ENCODE results near the gene UBE2L5.

UBE2L5 gene

GRCh38 chr13:30463787-30464495, 41.6 kb downstream of the UBE2L5 start:
- Histone ChIP-seq H3K27ac (ENCODE audit: low read depth, low read length) (peak overlapping the region; percentile 98), H3K9ac (ENCODE audit: low read length) (peak overlapping the region; percentile 99), H3K4me1 (ENCODE audit: control insufficient read depth, insufficient read depth, low read length) (peaks cover 5% of the 10 kb centered on the region; the same call in 1 of the 2 replicates), H3K9me3 (ENCODE audit: control insufficient read depth, insufficient read depth, low read depth, low read length) (no peaks in the 10 kb centered on the region), H3K27me3 (ENCODE audit: control insufficient read depth, insufficient read depth, low read length) (no peaks in the 10 kb centered on the region), H3K36me3 (ENCODE audit: control insufficient read depth, insufficient read depth, low read length) (peaks cover 39% of the 10 kb centered on the region), H3K4me3 (ENCODE audit: low read depth, low read length) (peak overlapping the region; percentile 83)

DNA sequence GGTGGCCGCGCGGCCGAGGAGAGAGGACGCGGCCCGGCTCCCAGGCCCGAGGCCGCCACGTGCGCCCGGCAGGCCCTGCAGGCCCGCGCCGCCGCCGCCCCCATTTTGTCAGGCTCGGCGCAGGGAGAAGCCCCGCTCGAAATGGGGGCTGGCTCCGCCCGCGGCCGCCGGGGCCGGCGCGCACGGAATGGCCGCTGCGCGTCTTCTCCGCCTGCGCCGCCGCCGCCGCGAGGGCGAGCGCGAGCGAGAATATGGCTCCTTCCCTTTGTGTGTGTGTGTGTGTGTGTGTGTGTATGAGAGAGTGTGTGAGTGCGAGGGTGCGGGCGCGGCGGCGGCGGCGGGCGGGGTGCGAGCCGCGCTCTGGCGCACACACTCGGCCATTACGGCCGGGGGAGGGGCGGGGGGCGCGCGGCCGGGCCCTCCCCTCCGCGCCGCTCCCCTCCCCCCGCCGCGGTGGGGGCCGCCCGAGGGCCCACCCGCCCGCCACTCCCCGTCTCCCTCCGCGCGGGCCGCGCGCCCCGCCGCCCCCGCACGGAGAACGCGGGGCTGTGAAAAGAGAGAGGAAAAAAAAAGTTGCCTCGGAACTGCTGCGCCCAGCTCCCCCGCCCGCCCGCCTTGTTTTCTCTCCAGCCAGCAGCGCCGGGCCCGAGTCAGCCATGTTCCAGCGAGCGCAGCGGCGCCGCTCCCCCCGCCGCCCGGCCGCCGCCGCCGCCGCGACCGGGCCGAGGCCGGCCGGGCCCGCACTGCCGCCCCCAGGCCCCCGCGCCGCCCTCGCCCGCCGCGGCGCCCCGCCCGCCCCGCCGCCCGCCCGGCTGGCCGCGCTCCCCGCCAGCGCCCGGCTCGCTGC, 42.4 kb downstream of the UBE2L5 start:
- peaks cover 32% of the 10 kb centered on the region for H3K36me3 ChIP-seq (ENCODE audit: control insufficient read depth, insufficient read depth, low read length)
- no peaks in the 10 kb centered on the region for H3K27me3 ChIP-seq (ENCODE audit: control insufficient read depth, insufficient read depth, low read length)
- peaks cover 5% of the 10 kb centered on the region; the same call in 1 of the 2 replicates for H3K4me1 ChIP-seq (ENCODE audit: control insufficient read depth, insufficient read depth, low read length)
- H3K4me3 ChIP-seq (ENCODE audit: low read depth, low read length) = peak overlapping the region; percentile 83
- peak overlapping the region; percentile 98 for H3K27ac ChIP-seq (ENCODE audit: low read depth, low read length)
- H3K9ac ChIP-seq (ENCODE audit: low read length) = peak overlapping the region; percentile 99
- no peaks in the 10 kb centered on the region for H3K9me3 ChIP-seq (ENCODE audit: control insufficient read depth, insufficient read depth, low read depth, low read length)

DNA sequence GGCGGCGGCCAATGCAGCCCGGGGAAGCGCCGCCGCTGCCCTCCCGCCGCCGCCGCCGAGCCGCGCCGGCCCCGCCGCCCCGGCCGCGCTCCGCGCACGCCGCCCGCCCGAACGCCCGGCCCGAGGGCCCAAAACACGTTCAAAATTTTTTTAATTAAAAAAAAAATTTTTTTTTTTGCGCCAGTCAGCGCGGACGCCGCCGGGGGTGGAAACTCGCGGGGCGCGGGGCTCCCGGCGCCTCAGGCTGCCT, 43.0 kb downstream of the UBE2L5 start:
- Histone ChIP-seq H3K36me3 (ENCODE audit: control insufficient read depth, insufficient read depth, low read length) (peaks cover 29% of the 10 kb centered on the region), H3K4me3 (ENCODE audit: low read depth, low read length) (peak overlapping the region; percentile 80), H3K9ac (ENCODE audit: low read length) (peak overlapping the region; percentile 97), H3K27me3 (ENCODE audit: control insufficient read depth, insufficient read depth, low read length) (no peaks in the 10 kb centered on the region), H3K27ac (ENCODE audit: low read depth, low read length) (peak overlapping the region; percentile 99), H3K9me3 (ENCODE audit: control insufficient read depth, insufficient read depth, low read depth, low read length) (no peaks in the 10 kb centered on the region), H3K4me1 (ENCODE audit: control insufficient read depth, insufficient read depth, low read length) (peaks cover 5% of the 10 kb centered on the region; the same call in 1 of the 2 replicates)

- peak within 1 kb of the TSS; percentile 99 for H3K27ac ChIP-seq (ENCODE audit: low read depth, low read length)
- H3K27me3 ChIP-seq (ENCODE audit: control insufficient read depth, insufficient read depth, low read length) = no peaks in the 10 kb centered on the region
- peaks cover 29% of the 10 kb centered on the region for H3K36me3 ChIP-seq (ENCODE audit: control insufficient read depth, insufficient read depth, low read length)
- peak within 1 kb of the TSS; percentile 83 for H3K4me3 ChIP-seq (ENCODE audit: low read depth, low read length)
- H3K4me1 ChIP-seq (ENCODE audit: control insufficient read depth, insufficient read depth, low read length) = peaks cover 5% of the 10 kb centered on the region; the same call in 1 of the 2 replicates
- peak within 1 kb of the TSS; percentile 97 for H3K9ac ChIP-seq (ENCODE audit: low read length)
- no peaks in the 10 kb centered on the region for H3K9me3 ChIP-seq (ENCODE audit: control insufficient read depth, insufficient read depth, low read depth, low read length)
These were observed 43.5 kb downstream of the UBE2L5 start, which contains the start of gene HMGB1 for GRCh38 chr13:30465593-30466357. TSS of gene HMGB1 (minus strand) at chr13:30465936. CDS start at chr13:30463680, 2,256 bp downstream.

- H3K4me3 ChIP-seq (ENCODE audit: low read depth, low read length) = peak overlapping the region; percentile 80
- peak overlapping the region; percentile 97 for H3K9ac ChIP-seq (ENCODE audit: low read length)
- no peaks in the 10 kb centered on the region for H3K27me3 ChIP-seq (ENCODE audit: control insufficient read depth, insufficient read depth, low read length)
- H3K4me1 ChIP-seq (ENCODE audit: control insufficient read depth, insufficient read depth, low read length) = peaks cover 5% of the 10 kb centered on the region; the same call in 1 of the 2 replicates
- no peaks in the 10 kb centered on the region for H3K9me3 ChIP-seq (ENCODE audit: control insufficient read depth, insufficient read depth, low read depth, low read length)
- H3K27ac ChIP-seq (ENCODE audit: low read depth, low read length) = peak overlapping the region; percentile 99
- peaks cover 27% of the 10 kb centered on the region for H3K36me3 ChIP-seq (ENCODE audit: control insufficient read depth, insufficient read depth, low read length)
These were observed 44.0 kb downstream of the UBE2L5 start for GRCh38 chr13:30466358-30466714.

- H3K36me3 ChIP-seq (ENCODE audit: control insufficient read depth, insufficient read depth, low read length) = peaks cover 22% of the 10 kb centered on the region
- no peak overlapping the region for H3K27ac ChIP-seq (ENCODE audit: low read depth, low read length)
- peak overlapping the region; percentile 80 for H3K4me3 ChIP-seq (ENCODE audit: low read depth, low read length)
- no peaks in the 10 kb centered on the region for H3K9me3 ChIP-seq (ENCODE audit: control insufficient read depth, insufficient read depth, low read depth, low read length)
- H3K4me1 ChIP-seq (ENCODE audit: control insufficient read depth, insufficient read depth, low read length) = peaks cover 5% of the 10 kb centered on the region; the same call in 1 of the 2 replicates
- H3K9ac ChIP-seq (ENCODE audit: low read length) = peak overlapping the region; percentile 97
- no peaks in the 10 kb centered on the region for H3K27me3 ChIP-seq (ENCODE audit: control insufficient read depth, insufficient read depth, low read length)
These were observed 44.6 kb downstream of the UBE2L5 start for GRCh38 chr13:30466841-30467252.

DNA sequence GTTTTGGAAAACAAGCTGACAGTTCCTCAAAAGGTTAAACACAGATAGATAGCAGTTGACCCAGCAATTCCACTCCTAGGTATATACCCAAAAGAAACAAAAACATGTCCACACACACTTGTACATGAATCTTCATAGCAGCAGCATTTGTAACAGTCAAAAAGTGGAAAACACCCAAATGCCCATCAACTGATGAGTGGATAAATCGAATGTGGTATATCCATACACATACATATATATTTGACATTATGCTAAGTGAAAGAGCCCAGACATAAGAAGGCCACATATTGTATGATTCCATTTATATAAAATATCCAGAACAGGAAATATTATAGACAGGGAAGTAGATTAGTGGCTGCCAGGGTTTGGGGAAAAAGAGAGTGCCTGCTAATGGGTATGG, 51.4 kb downstream of the UBE2L5 start:
- Histone ChIP-seq H3K4me3 (ENCODE audit: low read depth, low read length) (no peak overlapping the region), H3K36me3 (ENCODE audit: control insufficient read depth, insufficient read depth, low read length) (no peaks in the 10 kb centered on the region), H3K9me3 (ENCODE audit: control insufficient read depth, insufficient read depth, low read depth, low read length) (no peaks in the 10 kb centered on the region), H3K27ac (ENCODE audit: low read depth, low read length) (no peak overlapping the region), H3K9ac (ENCODE audit: low read length) (no peak overlapping the region), H3K4me1 (ENCODE audit: control insufficient read depth, insufficient read depth, low read length) (peaks cover 12% of the 10 kb centered on the region), H3K27me3 (ENCODE audit: control insufficient read depth, insufficient read depth, low read length) (no peaks in the 10 kb centered on the region)

- Histone ChIP-seq H3K36me3 (ENCODE audit: control insufficient read depth, insufficient read depth, low read length) (no peaks in the 10 kb centered on the region), H3K9ac (ENCODE audit: low read length) (peak overlapping the region; percentile 29), H3K27ac (ENCODE audit: low read depth, low read length) (peak overlapping the region; percentile 47; the same call in 1 of the 2 replicates), H3K4me3 (ENCODE audit: low read depth, low read length) (no peak overlapping the region), H3K4me1 (ENCODE audit: control insufficient read depth, insufficient read depth, low read length) (peaks cover 24% of the 10 kb centered on the region), H3K27me3 (ENCODE audit: control insufficient read depth, insufficient read depth, low read length) (no peaks in the 10 kb centered on the region), H3K9me3 (ENCODE audit: control insufficient read depth, insufficient read depth, low read depth, low read length) (no peaks in the 10 kb centered on the region)
These were observed 55.3 kb downstream of the UBE2L5 start for GRCh38 chr13:30477346-30478195.
